HCT116 (cell line): ENCODE data around the gene CERS4.

ENCODE experiments used
- EGR1 ChIP-seq: IDR thresholded peaks from 2 replicates; pipeline ENCODE4 v1.6.1; 2012; ENCODE audit warnings: low read depth
- ELF1 ChIP-seq: IDR thresholded peaks from 2 replicates; pipeline ENCODE4 v1.6.1; 2012; ENCODE audit warnings: low read depth, borderline replicate concordance
- EZH2 ChIP-seq: fragments of 200-600 bp; sonication (generic); IDR thresholded peaks from 2 replicates; pipeline ENCODE4 v1.6.1; 2017; ENCODE audit warnings: antibody characterized with exemption, mixed run types
- JUND ChIP-seq: IDR thresholded peaks from 2 replicates; pipeline ENCODE4 v1.6.1; 2012
- POLR2A ChIP-seq: IDR thresholded peaks from 2 replicates; pipeline ENCODE4 v1.7.0; 2011; ENCODE audit warnings: borderline replicate concordance; ENCODE audit not compliant: insufficient read depth, insufficient read length; ENCODE audit errors: extremely low read depth
- POLR2AphosphoS5 ChIP-seq: IDR thresholded peaks from 2 replicates; pipeline ENCODE4 v1.6.1; 2011; ENCODE audit warnings: mild to moderate bottlenecking, low read depth, low read length, moderate library complexity
- TCF7L2 ChIP-seq: IDR thresholded peaks from 2 replicates; pipeline ENCODE4 v1.7.0; 2011; ENCODE audit warnings: borderline replicate concordance, inconsistent platforms; ENCODE audit not compliant: insufficient read depth, insufficient read length; ENCODE audit errors: extremely low read depth
- YY1 ChIP-seq: IDR thresholded peaks from 2 replicates; pipeline ENCODE4 v1.6.1; 2011; ENCODE audit warnings: low read length, low read depth, moderate library complexity, mild to moderate bottlenecking; ENCODE audit not compliant: insufficient replicate concordance; ENCODE audit errors: extremely low read depth
- TF ChIP-seq, protein P1 (sequence below), 3 experiments: fragments of 200-600 bp in 1 of 3; sonication (generic) in 1 of 3; IDR thresholded peaks in 2 of 3; conservative IDR thresholded peaks in 1 of 3; 2 replicates each; pipeline ENCODE4 v1.5.1; 2012 to 2017; ENCODE audit warnings: low read depth in 2 of 3, low read length in 2 of 3, antibody characterized with exemption in 1 of 3, borderline replicate concordance in 1 of 3, control low read depth in 1 of 3, mild to moderate bottlenecking in 1 of 3, mixed read lengths in 1 of 3, mixed run types in 1 of 3, moderate library complexity in 1 of 3; ENCODE audit not compliant: insufficient read depth in 1 of 3
- TF ChIP-seq, protein P2 (sequence below): IDR thresholded peaks from 2 replicates; pipeline ENCODE4 v1.6.1; 2012; ENCODE audit warnings: low read depth
- TF ChIP-seq, protein P3 (sequence below): IDR thresholded peaks from 2 replicates; pipeline ENCODE4 v1.6.1; 2012

DNA sequence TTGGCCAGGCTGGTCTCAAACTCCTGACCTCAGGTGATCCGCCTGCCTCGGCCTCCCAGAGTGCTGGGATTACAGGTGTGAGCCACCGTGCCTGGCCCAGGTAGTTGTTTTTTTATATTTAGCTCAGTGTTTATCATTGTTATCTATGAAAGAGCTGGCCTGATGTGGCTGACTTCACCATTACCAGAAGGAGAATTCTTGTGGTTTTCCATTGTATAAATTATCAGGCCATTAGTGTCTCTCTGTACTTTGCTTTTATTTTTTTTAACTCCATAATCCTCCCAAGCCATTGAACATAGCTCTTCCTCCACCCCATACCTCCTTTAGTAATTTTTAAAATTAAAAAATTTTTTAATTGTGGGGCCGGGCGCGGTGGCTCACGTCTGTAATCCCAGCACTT is 24.2 kb downstream of the CERS4 start:
- TF ChIP-seq, protein P1, sequence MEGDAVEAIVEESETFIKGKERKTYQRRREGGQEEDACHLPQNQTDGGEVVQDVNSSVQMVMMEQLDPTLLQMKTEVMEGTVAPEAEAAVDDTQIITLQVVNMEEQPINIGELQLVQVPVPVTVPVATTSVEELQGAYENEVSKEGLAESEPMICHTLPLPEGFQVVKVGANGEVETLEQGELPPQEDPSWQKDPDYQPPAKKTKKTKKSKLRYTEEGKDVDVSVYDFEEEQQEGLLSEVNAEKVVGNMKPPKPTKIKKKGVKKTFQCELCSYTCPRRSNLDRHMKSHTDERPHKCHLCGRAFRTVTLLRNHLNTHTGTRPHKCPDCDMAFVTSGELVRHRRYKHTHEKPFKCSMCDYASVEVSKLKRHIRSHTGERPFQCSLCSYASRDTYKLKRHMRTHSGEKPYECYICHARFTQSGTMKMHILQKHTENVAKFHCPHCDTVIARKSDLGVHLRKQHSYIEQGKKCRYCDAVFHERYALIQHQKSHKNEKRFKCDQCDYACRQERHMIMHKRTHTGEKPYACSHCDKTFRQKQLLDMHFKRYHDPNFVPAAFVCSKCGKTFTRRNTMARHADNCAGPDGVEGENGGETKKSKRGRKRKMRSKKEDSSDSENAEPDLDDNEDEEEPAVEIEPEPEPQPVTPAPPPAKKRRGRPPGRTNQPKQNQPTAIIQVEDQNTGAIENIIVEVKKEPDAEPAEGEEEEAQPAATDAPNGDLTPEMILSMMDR (IDR thresholded peaks at IDR 0.05 in 2 of 3, conservative IDR thresholded peaks at IDR 0.05 in 1 of 3; ENCODE audit: borderline replicate concordance in 1 of 3, insufficient read depth in 1 of 3, low read depth in 2 of 3, low read length in 2 of 3) = no peak
- no peak for TF ChIP-seq TCF7L2
- TF ChIP-seq, protein P2, sequence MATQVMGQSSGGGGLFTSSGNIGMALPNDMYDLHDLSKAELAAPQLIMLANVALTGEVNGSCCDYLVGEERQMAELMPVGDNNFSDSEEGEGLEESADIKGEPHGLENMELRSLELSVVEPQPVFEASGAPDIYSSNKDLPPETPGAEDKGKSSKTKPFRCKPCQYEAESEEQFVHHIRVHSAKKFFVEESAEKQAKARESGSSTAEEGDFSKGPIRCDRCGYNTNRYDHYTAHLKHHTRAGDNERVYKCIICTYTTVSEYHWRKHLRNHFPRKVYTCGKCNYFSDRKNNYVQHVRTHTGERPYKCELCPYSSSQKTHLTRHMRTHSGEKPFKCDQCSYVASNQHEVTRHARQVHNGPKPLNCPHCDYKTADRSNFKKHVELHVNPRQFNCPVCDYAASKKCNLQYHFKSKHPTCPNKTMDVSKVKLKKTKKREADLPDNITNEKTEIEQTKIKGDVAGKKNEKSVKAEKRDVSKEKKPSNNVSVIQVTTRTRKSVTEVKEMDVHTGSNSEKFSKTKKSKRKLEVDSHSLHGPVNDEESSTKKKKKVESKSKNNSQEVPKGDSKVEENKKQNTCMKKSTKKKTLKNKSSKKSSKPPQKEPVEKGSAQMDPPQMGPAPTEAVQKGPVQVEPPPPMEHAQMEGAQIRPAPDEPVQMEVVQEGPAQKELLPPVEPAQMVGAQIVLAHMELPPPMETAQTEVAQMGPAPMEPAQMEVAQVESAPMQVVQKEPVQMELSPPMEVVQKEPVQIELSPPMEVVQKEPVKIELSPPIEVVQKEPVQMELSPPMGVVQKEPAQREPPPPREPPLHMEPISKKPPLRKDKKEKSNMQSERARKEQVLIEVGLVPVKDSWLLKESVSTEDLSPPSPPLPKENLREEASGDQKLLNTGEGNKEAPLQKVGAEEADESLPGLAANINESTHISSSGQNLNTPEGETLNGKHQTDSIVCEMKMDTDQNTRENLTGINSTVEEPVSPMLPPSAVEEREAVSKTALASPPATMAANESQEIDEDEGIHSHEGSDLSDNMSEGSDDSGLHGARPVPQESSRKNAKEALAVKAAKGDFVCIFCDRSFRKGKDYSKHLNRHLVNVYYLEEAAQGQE = no peak
- no peak for TF ChIP-seq EGR1
- no peak for TF ChIP-seq EZH2
- no peak for TF ChIP-seq POLR2AphosphoS5
- no peak for TF ChIP-seq ELF1
- no peak for TF ChIP-seq POLR2A
- no peak for TF ChIP-seq JUND
- TF ChIP-seq YY1 = no peak
- TF ChIP-seq, protein P3, sequence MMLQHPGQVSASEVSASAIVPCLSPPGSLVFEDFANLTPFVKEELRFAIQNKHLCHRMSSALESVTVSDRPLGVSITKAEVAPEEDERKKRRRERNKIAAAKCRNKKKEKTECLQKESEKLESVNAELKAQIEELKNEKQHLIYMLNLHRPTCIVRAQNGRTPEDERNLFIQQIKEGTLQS = no peak
